Endothelial cell of umbilical vein (primary cell): ENCODE data around the gene SKIC8. TPM values are rescaled to one million over a fixed set of nuclear protein-coding genes. Genes with fewer than 3 reads are reported as not detected.

Experiments used
- BruUV-seq: library from RNA; stranded (reverse); fragments of 400-500 nt; replicated peaks from 2 replicates; lab custom pipeline; 2021; lab: Mats Ljungman, UMichigan
- CTCF ChIA-PET: fragments of 300-600, 350-600 bp; sonication (Branson Sonifier 250); formaldehyde crosslinking; loops from one replicate; lab custom pipeline; 2021; ENCODE audit warnings: antibody characterized with exemption, inconsistent platforms; lab: Charles Lee
- POLR2A ChIA-PET: fragments of 300-600, 350-600 bp; sonication (Branson Sonifier 250); formaldehyde crosslinking; loops from one replicate; lab custom pipeline; 2021; ENCODE audit warnings: antibody characterized with exemption, inconsistent platforms; lab: Charles Lee
- DNase-seq: peaks from one replicate; pipeline ENCODE4 v3.0.0-alpha.2; 2011; ENCODE audit warnings: low read depth, low spot score
- FAIRE-seq: peaks from 2 replicates; lab custom pipeline; 2011; peaks lifted over from hg19 to GRCh38; lab: Jason Lieb, UNC
- H2AFZ ChIP-seq: 2 replicates; pipeline ENCODE4 v1.6.0; 2012; ENCODE audit warnings: low read depth, low read length, control low read depth, inconsistent platforms
- H3K27ac ChIP-seq: 2 replicates; pipeline ENCODE4 v1.5.1; 2011; ENCODE audit warnings: low read depth, mild to moderate bottlenecking, control low read depth, low read length, moderate library complexity; ENCODE audit not compliant: insufficient read depth
- H3K27me3 ChIP-seq, 2 experiments: 2 replicates each; pipeline versions ENCODE4 v1.6.0 to v1.6.1; 2011; ENCODE audit warnings: low read length in 2 of 2, mixed read lengths in 1 of 2; ENCODE audit not compliant: control insufficient read depth in 2 of 2, insufficient read depth in 2 of 2
- H3K36me3 ChIP-seq, 2 experiments: 2 replicates in 1 of 2; 3 replicates in 1 of 2; pipeline ENCODE4 v1.5.1; 2011; ENCODE audit warnings: low read length in 2 of 2, mild to moderate bottlenecking in 1 of 2, moderate library complexity in 1 of 2; ENCODE audit not compliant: control insufficient read depth in 2 of 2, insufficient read depth in 2 of 2; ENCODE audit errors: extremely low read depth in 1 of 2
- H3K4me1 ChIP-seq: 3 replicates; pipeline ENCODE4 v1.5.1; 2011; ENCODE audit warnings: mild to moderate bottlenecking, low read length; ENCODE audit not compliant: control insufficient read depth, insufficient read depth; ENCODE audit errors: extremely low read depth
- H3K4me2 ChIP-seq: 2 replicates; pipeline ENCODE4 v1.6.1; 2011; ENCODE audit warnings: low read length, control low read depth, mixed read lengths; ENCODE audit not compliant: insufficient read depth
- H3K4me3 ChIP-seq, 3 experiments: fragments of 200-600 bp in 1 of 3; sonication (generic), shearing (Covaris generic) in 1 of 3; replicated peaks in 1 of 3; 2 replicates each; pipeline ENCODE4 v1.5.1; 2011 to 2016; ENCODE audit warnings: control low read depth in 3 of 3, low read length in 3 of 3, mild to moderate bottlenecking in 2 of 3, inconsistent platforms in 1 of 3, low read depth in 1 of 3, moderate library complexity in 1 of 3; ENCODE audit not compliant: insufficient read depth in 1 of 3
- H3K79me2 ChIP-seq: 2 replicates; pipeline ENCODE4 v1.6.0; 2012; ENCODE audit warnings: low read length, inconsistent platforms; ENCODE audit not compliant: control insufficient read depth, insufficient read depth
- H3K9ac ChIP-seq: replicated peaks from 2 replicates; pipeline ENCODE3; 2011; ENCODE audit warnings: low read length, control low read depth; ENCODE audit not compliant: insufficient read depth; ENCODE audit errors: extremely low read depth
- H3K9me1 ChIP-seq: replicated peaks from 3 replicates; pipeline ENCODE4 v1.6.0; 2011; ENCODE audit warnings: mild to moderate bottlenecking, low read length; ENCODE audit not compliant: control insufficient read depth, insufficient read depth; ENCODE audit errors: extremely low read depth
- H3K9me3 ChIP-seq: replicated peaks from 2 replicates; pipeline ENCODE4 v1.5.1; 2012; ENCODE audit warnings: low read length, inconsistent platforms; ENCODE audit not compliant: control insufficient read depth, insufficient read depth
- H4K20me1 ChIP-seq: replicated peaks from 2 replicates; pipeline ENCODE3; 2011; ENCODE audit warnings: mild to moderate bottlenecking, low read length; ENCODE audit not compliant: control insufficient read depth, insufficient read depth; ENCODE audit errors: extremely low read depth
- EZH2 ChIP-seq: IDR thresholded peaks from 2 replicates; pipeline ENCODE4 v1.6.1; 2012; ENCODE audit warnings: borderline replicate concordance, low read depth, mild to moderate bottlenecking, moderate library complexity, low read length, inconsistent platforms; ENCODE audit not compliant: severe bottlenecking
- FOS ChIP-seq: IDR thresholded peaks from 2 replicates; pipeline ENCODE4 v1.6.1; 2011; ENCODE audit warnings: mild to moderate bottlenecking, low read length, moderate library complexity, borderline replicate concordance; ENCODE audit not compliant: insufficient read depth
- GATA2 ChIP-seq: IDR thresholded peaks from 2 replicates; pipeline ENCODE4 v1.7.0; 2011; ENCODE audit warnings: low read depth, mild to moderate bottlenecking, moderate library complexity, mixed read lengths, low read length; ENCODE audit not compliant: insufficient read length, insufficient read depth
- JUN ChIP-seq: IDR thresholded peaks from 2 replicates; pipeline ENCODE4 v1.6.1; 2011; ENCODE audit warnings: borderline replicate concordance, low read depth; ENCODE audit not compliant: insufficient read length, insufficient read depth
- MYC ChIP-seq: IDR thresholded peaks from one replicate; pipeline ENCODE4 v1.6.1; 2011; ENCODE audit warnings: mild to moderate bottlenecking, low read depth, low read length
- POLR2A ChIP-seq: IDR thresholded peaks from 2 replicates; pipeline ENCODE4 v1.6.1; 2012; ENCODE audit warnings: low read depth, mild to moderate bottlenecking, control low read depth, low read length
- POLR2AphosphoS5 ChIP-seq: IDR thresholded peaks from 2 replicates; pipeline ENCODE4 v1.6.1; 2012; ENCODE audit warnings: low read depth, mild to moderate bottlenecking, control low read depth, low read length, moderate library complexity; ENCODE audit not compliant: insufficient read depth
- dilution Hi-C: fragments of 300-500 bp; cut with MboI; formaldehyde crosslinking; loops from one replicate; pipeline ENCODE4 v1.15.0; 2019; ENCODE audit warnings: low sequenced_read_pairs; ENCODE audit not compliant: extremely low pct_ligation_motif_present
- intact Hi-C: fragments of 100-400 bp; cut with micrococcal nuclease; formaldehyde crosslinking; loops from one replicate; pipeline ENCODE4 v1.10.0; 2022
- polyA plus RNA-seq, 4 experiments: library from polyadenylated mRNA; depleted of rRNA in 3 of 4; stranded (reverse) in 3 of 4; unstranded in 1 of 4; fragments of >200 nt; gene quantifications; 2 replicates each; pipeline versions ENCODE4 v1.2.1 to v1.2.3, GENCODE V29; 2011 to 2012; ENCODE audit warnings: missing spikeins in 1 of 4
- total RNA-seq: library from RNA; stranded (reverse); gene quantifications from 2 replicates; pipeline ENCODE4 v1.2.3, GENCODE V29; 2021
- TF ChIP-seq, protein P1 (sequence below), 2 donors: IDR thresholded peaks; 1 replicate in 1 of 2; 2 replicates in 1 of 2; pipeline ENCODE4 v1.5.1; 2011; ENCODE audit warnings: low read length in 2 of 2, mild to moderate bottlenecking in 2 of 2, moderate library complexity in 2 of 2, control low read depth in 1 of 2, inconsistent platforms in 1 of 2, low read depth in 1 of 2; ENCODE audit not compliant: insufficient read depth in 1 of 2; ENCODE audit errors: extremely low read depth in 1 of 2
- TF ChIP-seq, protein P2 (sequence below): IDR thresholded peaks from 2 replicates; pipeline ENCODE4 v1.6.1; 2011; ENCODE audit not compliant: insufficient read depth, insufficient read length

Gene SKIC8
- total and polyA plus RNA-seq, 2 donors (not counting 3 experiments of a cell fraction or from before 2014, with no cell fraction given), result 49.7 to 95.0 TPM

DNA sequence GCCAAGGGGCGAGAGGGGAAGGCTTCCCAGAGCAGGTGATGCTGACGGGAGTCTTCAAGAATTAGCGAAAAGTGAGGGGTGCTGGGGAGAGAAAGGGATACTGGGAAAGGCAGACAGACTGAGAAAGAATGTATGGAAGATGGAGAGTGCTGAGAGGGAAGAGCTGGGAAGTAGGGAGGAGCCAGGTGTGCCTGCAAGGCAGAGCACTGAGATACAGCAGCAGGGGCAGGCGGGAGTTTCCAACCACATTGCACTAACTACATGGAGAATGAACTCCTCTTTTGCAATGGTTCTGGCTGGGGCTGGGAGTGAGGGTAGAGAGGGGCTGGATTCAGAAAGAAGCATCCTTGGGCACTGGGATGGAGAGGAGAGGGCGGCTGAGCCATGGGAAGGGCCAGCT, 24.7 kb upstream of the SKIC8 start:
- Histone ChIP-seq H3K4me1 (peaks cover 18% of the 10 kb centered on the region), H3K79me2 (no peaks in the 10 kb centered on the region), H2AFZ (no peak overlapping the region), H3K27me3 (no peaks in the 10 kb centered on the region), H3K36me3 (no peaks in the 10 kb centered on the region), H3K9me1 (no peaks in the 10 kb centered on the region), H3K9ac (no peak overlapping the region), H3K27ac (no peak overlapping the region), H4K20me1 (no peaks in the 10 kb centered on the region), H3K9me3 (no peaks in the 10 kb centered on the region), H3K4me2 (no peak overlapping the region), H3K4me3 (no peak overlapping the region)
- CTCF ChIA-PET, result no interaction called here
- intact Hi-C loops, result no loop called here
- no peak for DNase-seq
- POLR2A ChIA-PET, result no interaction called here
- no peak for FAIRE-seq
- TF ChIP-seq POLR2A (no peak), GATA2 (no peak), FOS (no peak), MYC (no peak), JUN (no peak), EZH2 (no peak), POLR2AphosphoS5 (no peak)
- TF ChIP-seq, protein P1, sequence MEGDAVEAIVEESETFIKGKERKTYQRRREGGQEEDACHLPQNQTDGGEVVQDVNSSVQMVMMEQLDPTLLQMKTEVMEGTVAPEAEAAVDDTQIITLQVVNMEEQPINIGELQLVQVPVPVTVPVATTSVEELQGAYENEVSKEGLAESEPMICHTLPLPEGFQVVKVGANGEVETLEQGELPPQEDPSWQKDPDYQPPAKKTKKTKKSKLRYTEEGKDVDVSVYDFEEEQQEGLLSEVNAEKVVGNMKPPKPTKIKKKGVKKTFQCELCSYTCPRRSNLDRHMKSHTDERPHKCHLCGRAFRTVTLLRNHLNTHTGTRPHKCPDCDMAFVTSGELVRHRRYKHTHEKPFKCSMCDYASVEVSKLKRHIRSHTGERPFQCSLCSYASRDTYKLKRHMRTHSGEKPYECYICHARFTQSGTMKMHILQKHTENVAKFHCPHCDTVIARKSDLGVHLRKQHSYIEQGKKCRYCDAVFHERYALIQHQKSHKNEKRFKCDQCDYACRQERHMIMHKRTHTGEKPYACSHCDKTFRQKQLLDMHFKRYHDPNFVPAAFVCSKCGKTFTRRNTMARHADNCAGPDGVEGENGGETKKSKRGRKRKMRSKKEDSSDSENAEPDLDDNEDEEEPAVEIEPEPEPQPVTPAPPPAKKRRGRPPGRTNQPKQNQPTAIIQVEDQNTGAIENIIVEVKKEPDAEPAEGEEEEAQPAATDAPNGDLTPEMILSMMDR (IDR thresholded peaks at IDR 0.05; ENCODE audit: extremely low read depth in 1 of 2, insufficient read depth in 1 of 2, low read depth in 1 of 2, low read length in 2 of 2), result no peak
- TF ChIP-seq, protein P2, sequence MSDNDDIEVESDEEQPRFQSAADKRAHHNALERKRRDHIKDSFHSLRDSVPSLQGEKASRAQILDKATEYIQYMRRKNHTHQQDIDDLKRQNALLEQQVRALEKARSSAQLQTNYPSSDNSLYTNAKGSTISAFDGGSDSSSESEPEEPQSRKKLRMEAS, result no peak
- BruUV-seq, result no TSS peak
- dilution Hi-C loops, result no loop called here
